Measurements from ENCODE around the gene RFC1. TPM values are rescaled to one million over a fixed set of nuclear protein-coding genes. Genes with fewer than 3 reads are reported as not detected.
"Not testable (repeated sequence)": the region's sequence is repeated elsewhere in the genome, so short reads cannot be mapped to it uniquely, and the experiment has no call there.

Gene RFC1, protein sequence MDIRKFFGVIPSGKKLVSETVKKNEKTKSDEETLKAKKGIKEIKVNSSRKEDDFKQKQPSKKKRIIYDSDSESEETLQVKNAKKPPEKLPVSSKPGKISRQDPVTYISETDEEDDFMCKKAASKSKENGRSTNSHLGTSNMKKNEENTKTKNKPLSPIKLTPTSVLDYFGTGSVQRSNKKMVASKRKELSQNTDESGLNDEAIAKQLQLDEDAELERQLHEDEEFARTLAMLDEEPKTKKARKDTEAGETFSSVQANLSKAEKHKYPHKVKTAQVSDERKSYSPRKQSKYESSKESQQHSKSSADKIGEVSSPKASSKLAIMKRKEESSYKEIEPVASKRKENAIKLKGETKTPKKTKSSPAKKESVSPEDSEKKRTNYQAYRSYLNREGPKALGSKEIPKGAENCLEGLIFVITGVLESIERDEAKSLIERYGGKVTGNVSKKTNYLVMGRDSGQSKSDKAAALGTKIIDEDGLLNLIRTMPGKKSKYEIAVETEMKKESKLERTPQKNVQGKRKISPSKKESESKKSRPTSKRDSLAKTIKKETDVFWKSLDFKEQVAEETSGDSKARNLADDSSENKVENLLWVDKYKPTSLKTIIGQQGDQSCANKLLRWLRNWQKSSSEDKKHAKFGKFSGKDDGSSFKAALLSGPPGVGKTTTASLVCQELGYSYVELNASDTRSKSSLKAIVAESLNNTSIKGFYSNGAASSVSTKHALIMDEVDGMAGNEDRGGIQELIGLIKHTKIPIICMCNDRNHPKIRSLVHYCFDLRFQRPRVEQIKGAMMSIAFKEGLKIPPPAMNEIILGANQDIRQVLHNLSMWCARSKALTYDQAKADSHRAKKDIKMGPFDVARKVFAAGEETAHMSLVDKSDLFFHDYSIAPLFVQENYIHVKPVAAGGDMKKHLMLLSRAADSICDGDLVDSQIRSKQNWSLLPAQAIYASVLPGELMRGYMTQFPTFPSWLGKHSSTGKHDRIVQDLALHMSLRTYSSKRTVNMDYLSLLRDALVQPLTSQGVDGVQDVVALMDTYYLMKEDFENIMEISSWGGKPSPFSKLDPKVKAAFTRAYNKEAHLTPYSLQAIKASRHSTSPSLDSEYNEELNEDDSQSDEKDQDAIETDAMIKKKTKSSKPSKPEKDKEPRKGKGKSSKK
- total RNA-seq (10 to 100 TPM; 27.4 to 54.1 (median 42.2) TPM), polyA plus RNA-seq (10 to 100 TPM; 27.5 to 44.8 TPM)
- long read RNA-seq, donor 1, full-length matches to known transcripts: 2 of 121 reads
- long read RNA-seq, donor 1, partial matches to known transcripts: 112 of 121 reads
- long read RNA-seq, donor 1, other reads (novel, unspliced or antisense): 7 of 121 reads
- long read RNA-seq, donor 2, full-length matches to known transcripts: 5 of 64 reads
- long read RNA-seq, donor 2, partial matches to known transcripts: 59 of 64 reads
- long read RNA-seq, donor 2, other reads (novel, unspliced or antisense): 0 of 64 reads
- long read RNA-seq, donor 3, full-length matches to known transcripts: 67 of 101 reads
- long read RNA-seq, donor 3, partial matches to known transcripts: 11 of 101 reads
- long read RNA-seq, donor 3, other reads (novel, unspliced or antisense): 23 of 101 reads

- Histone ChIP-seq H3K36me3 (no peaks in the 10 kb centered on the region), H3K9me3 (no peaks in the 10 kb centered on the region), H3K27me3 (no peaks in the 10 kb centered on the region), H3K27ac (peak within 1 kb of the TSS; percentile 77 to 81), H3K4me1 (ENCODE audit: insufficient read depth) (peaks cover 1% of the 10 kb centered on the region), H3K4me3 (peak within 1 kb of the TSS; percentile 80)
- 3% methylated on average over 58 to 60 of the region's 60 CpGs for WGBS, 3 donors
- TF ChIP-seq CTCF (IDR thresholded peaks at IDR 0.05) (no peak), EP300 (IDR thresholded peaks at IDR 0.05) (peak; percentile 36), POLR2A (IDR thresholded peaks at IDR 0.05) (peak; percentile 41)
- intact Hi-C loops (cut with DNase I): loop anchor here in 1 of 4 donors (5.0 kb wide), 1 partner anchor 184 kb away; the partner anchor contains the start of gene WDR19
- DNase-seq: peak; percentile 87 to 95 (median 93)
These were observed at the start of gene RFC1 for GRCh38 chr4:39365830-39366771. TSS of gene RFC1 (minus strand) at chr4:39366362. CDS start at chr4:39366241, 121 bp downstream.

GRCh38 chr4:39415678-39416283 lies 49.6 kb upstream of the RFC1 start:
- TF ChIP-seq POLR2A (IDR thresholded peaks at IDR 0.05): no peak
- TF ChIP-seq EP300 (IDR thresholded peaks at IDR 0.05): no peak
- Histone ChIP-seq H3K27me3 (no peaks in the 10 kb centered on the region), H3K36me3 (no peaks in the 10 kb centered on the region), H3K27ac (no peak overlapping the region), H3K9me3 (no peaks in the 10 kb centered on the region), H3K4me3 (no peak overlapping the region), H3K4me1 (ENCODE audit: insufficient read depth) (no peaks in the 10 kb centered on the region)
- intact Hi-C loops (cut with DNase I): no loop called here
- 23 to 35% (median 26%) methylated on average over 2 of the region's 2 CpGs for WGBS, 3 donors
- DNase-seq: no peak

DNA sequence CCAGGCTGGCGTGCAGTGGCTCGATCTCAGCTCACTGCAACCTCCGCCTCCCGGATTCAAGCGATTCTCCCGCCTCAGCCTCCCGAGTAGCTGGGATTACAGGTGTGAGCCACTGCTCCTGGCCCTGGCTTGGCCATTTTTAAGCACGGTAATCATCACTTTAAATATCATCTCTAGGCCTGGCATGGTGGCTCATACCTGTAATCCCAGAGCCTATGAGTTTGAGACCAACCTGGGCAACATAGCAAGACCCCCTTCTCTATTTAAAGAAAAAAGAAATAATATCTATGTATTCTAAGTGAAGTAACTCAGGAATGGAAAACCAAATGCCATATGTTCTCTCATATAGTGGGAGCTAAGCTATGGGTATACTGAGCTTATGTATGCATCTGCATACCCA lies 45.4 kb upstream of the RFC1 start:
- H3K4me3 ChIP-seq; H3K4me1 ChIP-seq (ENCODE audit: insufficient read depth); H3K27ac ChIP-seq; H3K36me3 ChIP-seq; H3K9me3 ChIP-seq; intact Hi-C loops (cut with DNase I); DNase-seq; H3K27me3 ChIP-seq: not testable (repeated sequence)
- WGBS, 3 donors: 89 to 98% (median 93%) methylated on average over 8 of the region's 8 CpGs

DNA sequence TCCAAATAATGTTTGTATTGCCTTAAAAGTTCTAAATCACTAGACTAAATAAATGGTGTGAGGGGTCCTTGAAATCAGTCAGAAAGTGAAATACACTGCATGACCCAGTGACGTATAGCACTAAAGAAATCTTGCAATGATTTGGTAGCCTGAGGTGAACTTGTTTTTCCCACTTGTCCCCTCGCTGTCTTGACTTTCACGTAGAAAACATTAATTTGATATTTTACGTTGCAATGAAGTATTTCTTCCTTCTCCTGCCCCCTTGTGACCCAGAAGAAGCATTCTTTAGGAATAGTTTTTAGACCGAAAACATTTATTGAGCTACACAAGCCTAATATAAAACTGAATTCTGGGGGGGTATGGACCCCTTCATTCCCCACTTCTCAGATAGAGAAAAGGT lies 44.3 kb upstream of the RFC1 start:
- DNase-seq: no peak
- whole genome bisulfite sequencing, 3 donors: 5 to 17% (median 10%) methylated on average over 5 of the region's 5 CpGs
- Histone ChIP-seq H3K36me3 (no peaks in the 10 kb centered on the region), H3K27ac (no peak overlapping the region), H3K27me3 (no peaks in the 10 kb centered on the region), H3K9me3 (no peaks in the 10 kb centered on the region), H3K4me1 (ENCODE audit: insufficient read depth) (no peaks in the 10 kb centered on the region), H3K4me3 (no peak overlapping the region)
- TF ChIP-seq POLR2A (IDR thresholded peaks at IDR 0.05) (no peak), CTCF (IDR thresholded peaks at IDR 0.05) (no peak), EP300 (IDR thresholded peaks at IDR 0.05) (no peak)
- intact Hi-C loops (cut with DNase I): no loop called here

All from ovary (tissue), 10 donors.